CD4-positive, alpha-beta memory T cell (primary cell): ENCODE measurements around the gene RTL10. TPM values are rescaled to one million over a fixed set of nuclear protein-coding genes. Genes with fewer than 3 reads are reported as not detected.
A peak's percentile ranks its signal among the peaks of the same experiment; 100 is the strongest.

Experiments
- CTCF ChIA-PET: fragments of 350-600 bp; sonication (Branson Sonifier 250); formaldehyde crosslinking; loops from one replicate; lab custom pipeline; 2021; ENCODE audit warnings: inconsistent platforms; ENCODE audit not compliant: partially characterized antibody; lab: Charles Lee
- POLR2A ChIA-PET: fragments of 350-600 bp; sonication (Branson Sonifier 250); formaldehyde crosslinking; loops from one replicate; lab custom pipeline; 2021; ENCODE audit not compliant: partially characterized antibody; lab: Charles Lee
- DNase-seq, 5 donors: peaks; one replicate each; pipeline versions ENCODE4 v3.0.0 to v3.0.0-alpha.2; 2020 to 2022; ENCODE audit warnings: mixed read lengths in 1 of 5
- H3K27ac ChIP-seq: one replicate; pipeline ENCODE4 v1.7.0; 2013; ENCODE audit warnings: low read depth, low read length
- H3K27me3 ChIP-seq: 2 replicates; pipeline ENCODE4 v1.7.0; 2013; ENCODE audit warnings: mild to moderate bottlenecking, low read length, moderate library complexity; ENCODE audit not compliant: insufficient read depth
- H3K36me3 ChIP-seq: 2 replicates; pipeline ENCODE4 v1.7.0; 2013; ENCODE audit warnings: mild to moderate bottlenecking, low read length, moderate library complexity; ENCODE audit not compliant: insufficient read depth
- H3K4me1 ChIP-seq: 2 replicates; pipeline ENCODE4 v1.7.0; 2013; ENCODE audit warnings: mild to moderate bottlenecking, low read length, moderate library complexity; ENCODE audit not compliant: insufficient read depth
- H3K4me3 ChIP-seq, 2 donors: one replicate each; pipeline ENCODE4 v1.7.0; 2013; ENCODE audit warnings: low read length in 2 of 2, mild to moderate bottlenecking in 1 of 2
- H3K9me3 ChIP-seq, 2 donors: one replicate each; pipeline ENCODE4 v1.7.0; 2013; ENCODE audit warnings: low read length in 2 of 2, control low read depth in 1 of 2; ENCODE audit not compliant: control insufficient read depth in 1 of 2
- H3K27ac Mint-ChIP-seq, 7 donors: one replicate each; pipeline ENCODE4 v1.8.0; 2020 to 2021; ENCODE audit warnings: mixed read lengths in 7 of 7, mild to moderate bottlenecking in 6 of 7, inconsistent platforms in 3 of 7, moderate library complexity in 3 of 7
- H3K27me3 Mint-ChIP-seq, 2 donors: one replicate each; pipeline ENCODE4 v1.8.0; 2020 to 2021; ENCODE audit warnings: mixed read lengths in 2 of 2
- H3K36me3 Mint-ChIP-seq, 2 donors: one replicate each; pipeline ENCODE4 v1.8.0; 2020 to 2021; ENCODE audit warnings: mixed read lengths in 2 of 2, inconsistent platforms in 1 of 2, mild to moderate bottlenecking in 1 of 2
- H3K4me1 Mint-ChIP-seq, 4 donors: one replicate each; pipeline ENCODE4 v1.8.0; 2020 to 2021; ENCODE audit warnings: mixed read lengths in 4 of 4, mild to moderate bottlenecking in 1 of 4
- H3K4me3 Mint-ChIP-seq, 8 donors: one replicate each; pipeline ENCODE4 v1.8.0; 2020 to 2021; ENCODE audit warnings: mixed read lengths in 8 of 8, mild to moderate bottlenecking in 7 of 8, moderate library complexity in 6 of 8, inconsistent platforms in 3 of 8
- H3K9me3 Mint-ChIP-seq, 8 donors: one replicate each; pipeline ENCODE4 v1.8.0; 2020 to 2021; ENCODE audit warnings: mixed read lengths in 8 of 8, mild to moderate bottlenecking in 5 of 8, inconsistent platforms in 3 of 8, moderate library complexity in 1 of 8
- intact Hi-C: fragments of 100-400 bp; cut with micrococcal nuclease; formaldehyde crosslinking; loops from one replicate; pipeline ENCODE4 v1.15.1; 2023
- polyA plus RNA-seq, 2 donors: library from polyadenylated mRNA; unstranded; fragments of 300-500 nt; fragmentation: Illumina TruSeq; gene quantifications; one replicate each; pipeline ENCODE4 v1.2.3, GENCODE V29; 2021
- total RNA-seq, 2 experiments: library from RNA; stranded (reverse); gene quantifications; one replicate each; pipeline ENCODE4 v1.2.3, GENCODE V29; 2021

The RTL10 gene
- total and polyA plus RNA-seq, 4 experiments from 2014 or later: 4.3 to 27.6 (median 20.0) TPM

GRCh38 chr22:19900707-19901436, 46.2 kb upstream of the RTL10 start:
- peaks cover 0 to 14% (median 1%) of the 10 kb centered on the region in 4 donors for H3K4me1 Mint-ChIP-seq
- CTCF ChIA-PET: interaction anchor here (6.5 kb wide), 1 partner anchor 170 kb away, joined by 34 read pairs; no protein-coding TSS in a partner anchor
- H3K36me3 Mint-ChIP-seq: peaks cover 7 to 9% of the 10 kb centered on the region in 2 donors
- Histone ChIP-seq H3K27ac (no peak overlapping the region), H3K36me3 (no peaks in the 10 kb centered on the region), H3K27me3 (no peaks in the 10 kb centered on the region), H3K4me1 (peaks cover 7% of the 10 kb centered on the region), H3K9me3 (no peaks in the 10 kb centered on the region), H3K4me3 (no peak overlapping the region)
- H3K27me3 Mint-ChIP-seq: no peaks in the 10 kb centered on the region
- no peaks in the 10 kb centered on the region for H3K9me3 Mint-ChIP-seq
- DNase-seq: no peak
- H3K27ac Mint-ChIP-seq: no peak overlapping the region
- POLR2A ChIA-PET: interaction anchor here (2.9 kb wide), 1 partner anchor 9 kb away, joined by 13 read pairs; no protein-coding TSS in a partner anchor
- intact Hi-C loops: no loop called here
- H3K4me3 Mint-ChIP-seq: no peak overlapping the region

GRCh38 chr22:19898831-19899567, 44.3 kb upstream of the RTL10 start:
- peaks cover 15% of the 10 kb centered on the region for H3K4me1 ChIP-seq
- Mint-ChIP-seq H3K27me3 (no peaks in the 10 kb centered on the region), H3K4me3 (no peak overlapping the region), H3K27ac (peak overlapping the region in 3 of 7 donors; percentile 17 to 64 (median 52)), H3K36me3 (peaks cover 9 to 10% of the 10 kb centered on the region in 2 donors), H3K9me3 (no peaks in the 10 kb centered on the region), H3K4me1 (peaks cover 3 to 32% (median 6%) of the 10 kb centered on the region in 4 donors)
- ChIA-PET CTCF (interaction anchor here (1.0 to 1.3 kb wide), 2 partner anchors 49 to 169 kb away, joined by 3 to 6 read pairs; no protein-coding TSS in a partner anchor), POLR2A (no interaction called here)
- DNase-seq: no peak
- H3K4me3 ChIP-seq: no peak overlapping the region
- H3K36me3 ChIP-seq: no peaks in the 10 kb centered on the region
- intact Hi-C loops: no loop called here
- H3K27me3 ChIP-seq: no peaks in the 10 kb centered on the region
- no peaks in the 10 kb centered on the region for H3K9me3 ChIP-seq
- H3K27ac ChIP-seq: no peak overlapping the region

DNA sequence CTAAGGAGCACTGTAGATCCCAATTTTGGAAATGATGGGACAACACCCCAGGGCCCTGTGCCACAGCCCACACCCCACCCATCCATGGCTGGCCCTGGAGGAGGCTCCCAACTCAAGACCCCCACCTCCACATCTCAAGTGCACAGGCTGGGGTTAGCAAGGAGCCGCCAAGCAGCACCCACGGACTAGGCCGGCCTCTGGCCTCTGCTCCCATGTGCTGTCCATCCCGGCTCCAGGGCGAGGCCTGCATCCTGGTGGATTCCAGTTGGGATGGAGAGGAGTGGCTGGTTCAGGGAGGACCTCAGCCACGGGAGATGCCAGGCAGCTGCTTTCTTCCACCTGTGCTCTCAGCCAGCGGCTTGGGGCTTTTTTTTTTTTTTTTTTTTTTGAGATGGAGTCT, 43.5 kb upstream of the RTL10 start:
- Mint-ChIP-seq H3K27ac (no peak overlapping the region), H3K9me3 (no peaks in the 10 kb centered on the region), H3K27me3 (no peaks in the 10 kb centered on the region), H3K4me3 (no peak overlapping the region), H3K36me3 (peaks cover 10 to 11% of the 10 kb centered on the region in 2 donors), H3K4me1 (peaks cover 8 to 40% (median 10%) of the 10 kb centered on the region in 4 donors)
- Histone ChIP-seq H3K36me3 (no peaks in the 10 kb centered on the region), H3K27ac (no peak overlapping the region), H3K4me1 (peaks cover 24% of the 10 kb centered on the region), H3K9me3 (no peaks in the 10 kb centered on the region), H3K4me3 (no peak overlapping the region), H3K27me3 (no peaks in the 10 kb centered on the region)
- DNase-seq: no peak
- ChIA-PET POLR2A (interaction anchor here (2.6 kb wide), 1 partner anchor 43 kb away, joined by 8 read pairs; no protein-coding TSS in a partner anchor), CTCF (interaction anchor here (1.0 to 2.5 kb wide), 3 partner anchors 13 to 168 kb away, joined by 3 to 11 read pairs (median 6); no protein-coding TSS in a partner anchor)
- intact Hi-C loops: no loop called here

- POLR2A ChIA-PET: interaction anchor here (1.8 to 2.6 kb wide), 2 partner anchors 11 to 42 kb away, joined by 6 to 8 read pairs; no protein-coding TSS in a partner anchor
These were observed 43.1 kb upstream of the RTL10 start for GRCh38 chr22:19897726-19898125.

DNA sequence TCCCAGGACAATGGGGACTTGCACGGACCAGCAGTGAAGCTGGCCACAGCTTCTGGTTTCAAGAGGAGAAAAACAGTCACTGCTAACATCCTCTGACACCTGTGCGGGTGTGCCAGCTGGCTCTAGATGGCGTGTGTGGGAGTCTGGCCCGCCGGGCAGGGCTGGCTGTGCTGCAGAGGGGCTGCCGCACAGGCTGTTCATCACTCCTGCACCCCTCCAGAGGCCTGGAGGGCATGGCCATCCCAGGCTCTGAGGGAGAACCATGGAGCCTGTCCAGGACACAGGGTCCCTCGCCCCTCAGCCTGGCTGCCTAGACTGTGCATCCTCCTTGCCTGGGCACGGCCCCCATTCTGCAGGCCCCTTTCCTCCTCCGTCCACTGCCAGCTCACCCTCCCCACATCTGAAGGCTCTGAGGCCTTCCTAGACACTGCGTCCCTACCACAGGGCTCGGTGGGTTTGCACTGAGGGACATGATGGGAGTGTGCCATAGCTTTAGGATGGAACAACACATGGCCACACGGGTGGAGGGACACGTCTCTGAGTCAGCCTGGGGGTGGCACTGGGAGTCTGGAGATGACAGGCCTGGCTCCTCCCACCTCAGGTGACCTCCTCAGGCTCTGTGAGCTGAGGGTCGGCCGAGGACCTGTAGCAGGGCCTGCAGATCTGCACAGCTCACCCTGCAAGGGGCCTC, 42.1 kb upstream of the RTL10 start:
- CTCF ChIA-PET: interaction anchor here (1.0 to 2.5 kb wide), 6 partner anchors 12 to 167 kb away, joined by 3 to 11 read pairs (median 6); no protein-coding TSS in a partner anchor
- no peaks in the 10 kb centered on the region for H3K9me3 ChIP-seq
- H3K27ac Mint-ChIP-seq: peak overlapping the region in 1 of 7 donors; percentile 77
- no peaks in the 10 kb centered on the region for H3K9me3 Mint-ChIP-seq
- H3K4me1 Mint-ChIP-seq: peaks cover 13 to 54% (median 23%) of the 10 kb centered on the region in 4 donors
- no peak overlapping the region for H3K27ac ChIP-seq
- no peaks in the 10 kb centered on the region for H3K27me3 Mint-ChIP-seq
- H3K27me3 ChIP-seq: no peaks in the 10 kb centered on the region
- peaks cover 10 to 11% of the 10 kb centered on the region in 2 donors for H3K36me3 Mint-ChIP-seq
- no peak overlapping the region for H3K4me3 ChIP-seq
- intact Hi-C loops: no loop called here
- no peak overlapping the region for H3K4me3 Mint-ChIP-seq
- H3K36me3 ChIP-seq: no peaks in the 10 kb centered on the region
- peaks cover 37% of the 10 kb centered on the region for H3K4me1 ChIP-seq
- POLR2A ChIA-PET: interaction anchor here (0.6 to 2.6 kb wide), 5 partner anchors 10 to 76 kb away, joined by 3 to 8 read pairs (median 6); no protein-coding TSS in a partner anchor
- DNase-seq: no peak

More at GRCh38 chr22:19897726-19898125, 43.1 kb upstream of the RTL10 start:
- Mint-ChIP-seq H3K27me3 (no peaks in the 10 kb centered on the region), H3K4me3 (no peak overlapping the region), H3K36me3 (peaks cover 10 to 11% of the 10 kb centered on the region in 2 donors), H3K27ac (no peak overlapping the region), H3K4me1 (peaks cover 9 to 44% (median 14%) of the 10 kb centered on the region in 4 donors), H3K9me3 (no peaks in the 10 kb centered on the region)
- no peak for DNase-seq
- intact Hi-C loops: no loop called here
- Histone ChIP-seq H3K4me3 (no peak overlapping the region), H3K36me3 (no peaks in the 10 kb centered on the region), H3K4me1 (peaks cover 28% of the 10 kb centered on the region), H3K27ac (no peak overlapping the region), H3K27me3 (no peaks in the 10 kb centered on the region), H3K9me3 (no peaks in the 10 kb centered on the region)
- CTCF ChIA-PET: interaction anchor here (1.0 to 2.5 kb wide), 6 partner anchors 13 to 167 kb away, joined by 5 to 11 read pairs (median 6); no protein-coding TSS in a partner anchor

- Histone ChIP-seq H3K27ac (no peak overlapping the region), H3K36me3 (no peaks in the 10 kb centered on the region), H3K4me1 (peaks cover 52% of the 10 kb centered on the region), H3K4me3 (no peak overlapping the region), H3K27me3 (no peaks in the 10 kb centered on the region), H3K9me3 (no peaks in the 10 kb centered on the region)
- intact Hi-C loops: no loop called here
- Mint-ChIP-seq H3K36me3 (peaks cover 6 to 11% of the 10 kb centered on the region in 2 donors), H3K4me1 (peaks cover 25 to 69% (median 35%) of the 10 kb centered on the region in 4 donors), H3K27me3 (no peaks in the 10 kb centered on the region), H3K27ac (peak overlapping the region in 4 of 7 donors; percentile 3 to 43 (median 29)), H3K4me3 (no peak overlapping the region), H3K9me3 (no peaks in the 10 kb centered on the region)
- CTCF ChIA-PET: no interaction called here
- POLR2A ChIA-PET: interaction anchor here (1.1 to 2.6 kb wide), 2 partner anchors 10 to 40 kb away, joined by 5 to 8 read pairs; no protein-coding TSS in a partner anchor
- no peak for DNase-seq
These were observed 40.6 kb upstream of the RTL10 start for GRCh38 chr22:19895160-19895849.
